Liver (tissue), 9 donors: Measurements from ENCODE around the gene MICAL3. TPM values are rescaled to one million over a fixed set of nuclear protein-coding genes. Genes with fewer than 3 reads are reported as not detected.

Experiments used
- DNase-seq: peaks from one replicate; pipeline ENCODE4 v3.0.0-alpha.2; 2017; ENCODE audit warnings: low spot score
- H3K27ac ChIP-seq, 2 donors: one replicate each; pipeline ENCODE4 v1.7.0; 2013; ENCODE audit warnings: inconsistent platforms in 2 of 2, low read length in 2 of 2, control low read depth in 1 of 2, low read depth in 1 of 2, mild to moderate bottlenecking in 1 of 2
- H3K27me3 ChIP-seq, 4 donors: one replicate each; pipeline versions ENCODE4 v1.6.1 to v1.7.0; 2013; ENCODE audit warnings: low read length in 3 of 4, inconsistent platforms in 1 of 4, mild to moderate bottlenecking in 1 of 4, moderate library complexity in 1 of 4; ENCODE audit not compliant: control insufficient read depth in 4 of 4, insufficient read depth in 4 of 4
- H3K36me3 ChIP-seq, 4 donors: one replicate each; pipeline versions ENCODE4 v1.6.1 to v1.7.0; 2013; ENCODE audit warnings: low read length in 3 of 4, mild to moderate bottlenecking in 3 of 4, low read depth in 1 of 4, moderate library complexity in 1 of 4; ENCODE audit not compliant: control insufficient read depth in 4 of 4, insufficient read depth in 3 of 4
- H3K4me1 ChIP-seq, 4 donors: one replicate each; pipeline versions ENCODE4 v1.6.1 to v1.7.0; 2013; ENCODE audit warnings: low read length in 3 of 4, mild to moderate bottlenecking in 3 of 4, moderate library complexity in 1 of 4; ENCODE audit not compliant: control insufficient read depth in 4 of 4, insufficient read depth in 4 of 4
- H3K4me3 ChIP-seq, 3 donors: one replicate each; pipeline versions ENCODE4 v1.6.1 to v1.7.0; 2013; ENCODE audit warnings: low read length in 3 of 3, control low read depth in 1 of 3, low read depth in 1 of 3, mild to moderate bottlenecking in 1 of 3
- H3K9ac ChIP-seq, 2 donors: one replicate each; pipeline ENCODE4 v1.7.0; 2013; ENCODE audit warnings: low read length in 2 of 2, mild to moderate bottlenecking in 2 of 2, moderate library complexity in 2 of 2, control low read depth in 1 of 2, low read depth in 1 of 2
- H3K9me3 ChIP-seq, 4 donors: one replicate each; pipeline versions ENCODE4 v1.6.1 to v1.7.0; 2013; ENCODE audit warnings: low read length in 3 of 4; ENCODE audit not compliant: control insufficient read depth in 4 of 4
- ATF3 ChIP-seq: IDR thresholded peaks from 2 replicates; pipeline ENCODE4 v1.6.1; 2016; ENCODE audit warnings: antibody characterized with exemption
- CTCF ChIP-seq: fragments of 150-350 bp; IDR thresholded peaks from 2 replicates; pipeline ENCODE4 v1.5.1; 2017; ENCODE audit warnings: improper control_type of control experiment, low read depth, low read length; ENCODE audit not compliant: missing input control
- EGR1 ChIP-seq, 2 donors: IDR thresholded peaks; 2 replicates each; pipeline ENCODE4 v1.6.1; 2016 to 2018; ENCODE audit warnings: antibody characterized with exemption in 2 of 2, low read depth in 2 of 2
- FOXA1 ChIP-seq: IDR thresholded peaks from 2 replicates; pipeline ENCODE4 v1.6.1; 2016; ENCODE audit warnings: antibody characterized with exemption
- FOXA2 ChIP-seq: IDR thresholded peaks from 2 replicates; pipeline ENCODE4 v1.6.1; 2016; ENCODE audit warnings: antibody characterized with exemption
- GABPA ChIP-seq, 2 donors: IDR thresholded peaks in 1 of 2; conservative IDR thresholded peaks in 1 of 2; 2 replicates each; pipeline ENCODE4 v1.6.1; 2016; ENCODE audit warnings: antibody characterized with exemption in 2 of 2, mild to moderate bottlenecking in 1 of 2, moderate library complexity in 1 of 2
- HNF4A ChIP-seq, 2 donors: conservative IDR thresholded peaks; 2 replicates each; pipeline ENCODE4 v1.6.1; 2016; ENCODE audit warnings: antibody characterized with exemption in 2 of 2, mild to moderate bottlenecking in 2 of 2
- HNF4G ChIP-seq: IDR thresholded peaks from 2 replicates; pipeline ENCODE4 v1.6.1; 2016; ENCODE audit warnings: antibody characterized with exemption
- JUND ChIP-seq, 2 donors: IDR thresholded peaks; 2 replicates each; pipeline ENCODE4 v1.6.1; 2016; ENCODE audit warnings: antibody characterized with exemption in 2 of 2
- MAX ChIP-seq: IDR thresholded peaks from 2 replicates; pipeline ENCODE4 v1.6.1; 2016; ENCODE audit warnings: antibody characterized with exemption
- NR2F2 ChIP-seq: IDR thresholded peaks from 2 replicates; pipeline ENCODE4 v1.6.1; 2016; ENCODE audit warnings: antibody characterized with exemption
- RAD21 ChIP-seq, 2 donors: IDR thresholded peaks; 2 replicates each; pipeline ENCODE4 v1.6.1; 2016; ENCODE audit warnings: antibody characterized with exemption in 2 of 2, mild to moderate bottlenecking in 2 of 2
- REST ChIP-seq: IDR thresholded peaks from 2 replicates; pipeline ENCODE4 v1.6.1; 2016; ENCODE audit warnings: antibody characterized with exemption, mild to moderate bottlenecking
- RXRA ChIP-seq, 2 donors: IDR thresholded peaks; 2 replicates each; pipeline ENCODE4 v1.6.1; 2017 to 2018; ENCODE audit warnings: antibody characterized with exemption in 2 of 2, mild to moderate bottlenecking in 1 of 2
- SP1 ChIP-seq: IDR thresholded peaks from 2 replicates; pipeline ENCODE4 v1.6.1; 2018; ENCODE audit warnings: antibody characterized with exemption, mild to moderate bottlenecking
- TAF1 ChIP-seq: conservative IDR thresholded peaks from 2 replicates; pipeline ENCODE4 v1.6.1; 2016; ENCODE audit warnings: antibody characterized with exemption, mild to moderate bottlenecking
- YY1 ChIP-seq: IDR thresholded peaks from 2 replicates; pipeline ENCODE4 v1.6.1; 2016; ENCODE audit warnings: antibody characterized with exemption, mild to moderate bottlenecking
- ZBTB33 ChIP-seq: IDR thresholded peaks from 2 replicates; pipeline ENCODE4 v1.6.1; 2016; ENCODE audit warnings: antibody characterized with exemption
- WGBS: extraction: QIAGEN DNeasy Blood & Tissue Kit; methylation state at CpG from one replicate; pipeline ENCODE4 v1.1.7; 2013; 5-methylcytosine and 5-hydroxymethylcytosine counted together
- polyA plus RNA-seq, 2 donors: library from polyadenylated mRNA; stranded (reverse) in 1 of 2; unstranded in 1 of 2; fragments of 200-250 nt in 1 of 2; fragments of >200 nt in 1 of 2; fragmentation: Nextera tagmentation in 1 of 2; extraction: Ambion mirVana in 1 of 2; gene quantifications; one replicate each; pipeline versions ENCODE4 v1.2.1 to v1.2.3, GENCODE V29; 2013 to 2015
- total RNA-seq, 2 donors: library from RNA; depleted of rRNA; stranded (reverse); fragments of >200 nt; gene quantifications; one replicate each; pipeline ENCODE4 v1.2.3, GENCODE V29; 2014
- donor health status: healthy.
- donor health status: healthy.
- donor health status: healthy.
- donor health status: healthy.
- donor health status: healthy.

Gene MICAL3
- total and polyA plus RNA-seq, 4 donors: 6.4 to 38.4 (median 23.4) TPM

- TF ChIP-seq ZBTB33: no peak
- no peak for TF ChIP-seq HNF4G
- TF ChIP-seq ATF3: no peak
- TF ChIP-seq SP1: no peak
- TF ChIP-seq MAX: no peak
- no peak for TF ChIP-seq JUND (IDR thresholded peaks at IDR 0.05)
- TF ChIP-seq TAF1: no peak
- no peak for TF ChIP-seq RXRA (IDR thresholded peaks at IDR 0.05)
Observed at GRCh38 chr22:17930455-17931313, 93.7 kb downstream of the MICAL3 start (continued).

- H3K4me3 ChIP-seq: no peak overlapping the region
- H3K27me3 ChIP-seq: no peaks in the 10 kb centered on the region
- TF ChIP-seq MAX: no peak
- no peak for TF ChIP-seq TAF1
- TF ChIP-seq GABPA (IDR thresholded peaks at IDR 0.05 in 1 of 2, conservative IDR thresholded peaks at IDR 0.05 in 1 of 2): no peak
- TF ChIP-seq CTCF: no peak
- TF ChIP-seq REST: no peak
- TF ChIP-seq SP1: no peak
- TF ChIP-seq FOXA2: no peak
- TF ChIP-seq NR2F2: no peak
- no peak for TF ChIP-seq RAD21 (IDR thresholded peaks at IDR 0.05)
- no peak for TF ChIP-seq JUND (IDR thresholded peaks at IDR 0.05)
- TF ChIP-seq ZBTB33: no peak
- TF ChIP-seq HNF4A (conservative IDR thresholded peaks at IDR 0.05): no peak
- no peak for TF ChIP-seq FOXA1
- TF ChIP-seq EGR1 (IDR thresholded peaks at IDR 0.05; ENCODE audit: low read depth in 2 of 2): no peak
- TF ChIP-seq YY1: no peak
- H3K9me3 ChIP-seq: no peaks in the 10 kb centered on the region
- H3K9ac ChIP-seq: no peak overlapping the region
- H3K27ac ChIP-seq: no peak overlapping the region
- peaks cover 8 to 21% (median 12%) of the 10 kb centered on the region in 4 donors for H3K4me1 ChIP-seq
- no peak for DNase-seq
- H3K36me3 ChIP-seq: no peaks in the 10 kb centered on the region
- 87% methylated on average over 7 of the region's 7 CpGs for WGBS
Observed at GRCh38 chr22:17929909-17930308, 94.5 kb downstream of the MICAL3 start.
